HG02981 (cell line): ENCODE data around the gene GANC.
"Not testable (repeated sequence)": the region's sequence is repeated elsewhere in the genome, so short reads cannot be mapped to it uniquely, and the experiment has no call there.

Experiments used
- ATAC-seq: cut with Tn5 transposase; IDR thresholded peaks from one replicate; pipeline ENCODE4 v1.9.1; 2021; ENCODE audit warnings: mild to moderate bottlenecking, moderate library complexity; ENCODE audit not compliant: unreplicated experiment

Gene GANC

DNA sequence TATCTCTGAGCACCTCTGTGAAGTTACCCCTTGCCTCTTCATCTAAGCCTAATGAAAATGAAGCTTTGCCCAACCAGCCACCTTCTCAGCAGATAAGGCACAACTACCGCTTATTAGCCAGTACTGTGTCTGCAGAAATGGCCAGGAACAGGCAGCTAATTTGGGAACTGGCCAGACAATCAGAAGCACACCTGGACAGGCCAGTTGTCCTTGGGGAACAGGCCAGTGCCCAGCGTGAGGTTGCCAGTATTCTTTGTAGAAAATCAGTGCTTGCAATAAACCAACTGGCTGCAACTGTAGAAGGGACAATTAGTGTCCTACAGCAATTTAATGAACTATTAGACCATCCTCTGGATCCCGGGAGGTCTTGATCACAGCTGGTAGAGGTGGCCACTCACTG lies 10.7 kb downstream of the GANC start:
- no peak for ATAC-seq

DNA sequence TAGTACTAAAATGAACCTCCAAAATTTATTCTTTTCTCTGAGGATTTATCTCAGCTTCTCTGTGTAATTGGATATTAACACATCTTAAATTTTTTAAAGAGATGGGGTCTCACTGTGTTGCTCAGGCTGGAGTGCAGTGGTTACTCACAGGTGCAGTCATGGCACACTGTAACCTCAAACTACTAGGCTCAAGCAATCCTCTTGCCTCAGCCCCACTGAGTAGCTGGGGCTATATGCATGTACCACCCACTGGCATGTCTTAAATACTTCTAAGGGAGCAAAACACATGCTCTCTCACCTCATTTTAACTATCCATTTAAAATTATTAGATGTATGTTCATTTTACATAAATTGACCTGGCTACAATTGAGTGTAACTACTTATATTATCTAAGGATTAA lies 11.6 kb downstream of the GANC start:
- ATAC-seq = no peak

DNA sequence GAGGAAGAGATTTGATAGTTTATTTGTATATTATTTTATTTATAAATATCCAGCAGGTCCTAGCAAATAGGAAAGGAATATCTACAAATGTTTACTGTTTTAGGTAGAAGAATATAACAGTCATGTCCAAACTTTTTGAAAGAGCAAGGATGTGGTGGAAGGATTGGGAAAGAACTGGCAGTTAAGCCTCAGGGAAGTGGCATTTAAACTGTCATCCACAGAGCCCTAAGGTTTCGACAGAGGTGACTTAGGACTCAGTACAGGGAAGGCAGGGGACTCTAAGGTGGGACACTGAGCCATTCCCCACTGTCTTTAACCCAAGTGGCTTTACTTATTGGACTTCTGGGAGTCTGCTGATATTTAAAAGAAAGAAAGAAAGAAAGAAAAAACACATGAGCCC lies 12.0 kb downstream of the GANC start:
- no peak for ATAC-seq

DNA sequence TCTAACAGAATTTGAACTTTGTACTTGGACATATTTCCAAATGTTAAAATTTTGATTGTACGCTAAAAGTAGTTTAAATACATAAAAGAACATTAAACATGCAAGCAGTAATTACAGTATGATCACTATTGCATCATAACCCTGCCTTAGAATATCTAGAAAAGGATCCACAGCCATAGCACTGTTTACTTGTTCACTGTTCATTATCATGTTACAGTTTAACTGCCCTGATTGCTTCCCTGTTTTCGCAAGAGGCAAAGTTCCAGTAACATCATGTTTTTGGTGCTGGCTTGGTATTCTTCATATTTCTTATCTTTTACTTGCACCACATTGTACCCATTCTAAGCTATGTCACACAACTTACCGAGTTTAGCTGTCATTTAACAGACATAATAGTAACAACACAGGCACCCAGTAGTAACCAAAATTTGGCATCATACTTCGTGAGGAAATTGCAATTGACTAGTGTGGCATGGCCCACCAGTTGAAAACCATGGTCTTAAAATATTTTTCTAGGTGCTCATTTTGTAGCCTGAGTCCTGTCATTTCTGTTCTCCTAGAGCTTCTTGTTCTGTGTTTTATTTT lies 13.5 kb downstream of the GANC start:
- ATAC-seq = no peak

DNA sequence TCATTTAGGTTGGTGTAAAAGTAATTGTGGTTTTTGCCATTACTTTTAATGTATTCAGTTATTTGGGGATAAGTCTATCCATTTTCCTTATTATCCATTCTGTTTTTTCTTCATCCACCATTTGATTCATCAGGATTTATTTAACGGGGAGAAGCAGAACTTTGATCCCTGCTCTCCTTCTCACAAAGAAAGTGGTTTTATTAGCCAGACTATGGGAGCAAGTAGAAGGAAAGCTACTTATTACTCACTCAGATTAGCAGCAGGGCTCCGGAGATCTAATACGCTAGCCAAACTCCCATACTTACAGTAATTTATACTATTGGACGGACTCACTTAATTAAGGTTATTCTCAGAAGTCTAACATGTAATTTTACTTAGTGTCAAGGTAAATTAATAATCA lies 14.9 kb downstream of the GANC start:
- ATAC-seq = no peak

DNA sequence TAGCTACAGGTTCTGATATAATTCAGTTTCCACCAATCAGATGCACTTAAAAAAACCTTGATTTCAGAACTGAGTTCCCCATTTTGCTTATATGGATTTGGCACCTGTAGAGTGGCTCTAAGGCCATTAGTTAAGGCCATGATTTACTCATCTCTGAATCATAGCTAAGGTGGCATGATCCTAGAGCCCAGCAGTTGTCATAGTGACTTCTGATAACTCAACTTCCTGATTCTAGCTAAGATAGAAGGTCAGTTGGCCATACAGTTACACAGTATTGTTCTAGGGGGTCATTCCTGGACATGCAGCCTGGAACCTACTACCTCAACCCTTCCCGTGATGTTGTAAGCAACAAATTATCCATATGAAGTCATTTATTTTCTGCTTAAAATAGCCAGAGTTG lies 16.2 kb downstream of the GANC start:
- no peak for ATAC-seq

DNA sequence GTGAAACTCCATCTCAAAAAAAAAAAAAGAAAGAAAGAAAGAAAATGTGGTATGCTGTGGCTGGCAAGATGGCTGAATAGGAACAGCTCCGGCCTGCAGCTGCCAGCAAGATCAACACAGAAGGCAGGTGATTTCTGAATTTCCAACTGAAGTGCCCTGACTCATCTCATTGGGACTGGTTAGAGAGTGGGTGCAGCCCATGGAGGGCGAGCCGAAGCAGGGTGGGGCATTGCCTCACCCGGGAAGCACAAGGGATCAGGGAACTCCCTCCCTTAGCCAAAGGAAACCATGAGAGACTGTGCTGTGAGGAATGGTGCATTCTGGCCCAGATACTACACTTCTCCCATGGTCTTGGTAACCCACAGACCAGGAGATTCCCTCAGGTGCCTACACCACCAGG lies 28.0 kb downstream of the GANC start:
- not testable (repeated sequence) for ATAC-seq

DNA sequence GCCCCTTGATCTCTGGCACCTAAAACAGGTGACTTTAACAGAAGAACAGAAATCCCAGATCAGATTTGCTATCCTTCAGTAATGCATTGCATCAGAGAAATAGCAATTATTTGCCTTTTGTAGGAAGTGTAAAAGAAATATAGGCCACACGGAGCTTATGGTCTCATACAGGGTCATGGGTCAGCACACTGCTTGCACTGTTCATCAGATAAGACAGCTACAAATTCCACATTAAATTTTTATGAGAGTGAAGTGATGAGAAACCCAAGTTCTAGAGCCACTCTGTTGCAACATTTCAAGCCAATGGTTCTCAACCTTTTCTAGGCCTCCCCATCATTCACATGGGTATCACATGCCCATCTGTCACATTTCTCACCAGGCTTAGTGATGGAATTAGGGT lies 33.7 kb downstream of the GANC start:
- no peak for ATAC-seq

DNA sequence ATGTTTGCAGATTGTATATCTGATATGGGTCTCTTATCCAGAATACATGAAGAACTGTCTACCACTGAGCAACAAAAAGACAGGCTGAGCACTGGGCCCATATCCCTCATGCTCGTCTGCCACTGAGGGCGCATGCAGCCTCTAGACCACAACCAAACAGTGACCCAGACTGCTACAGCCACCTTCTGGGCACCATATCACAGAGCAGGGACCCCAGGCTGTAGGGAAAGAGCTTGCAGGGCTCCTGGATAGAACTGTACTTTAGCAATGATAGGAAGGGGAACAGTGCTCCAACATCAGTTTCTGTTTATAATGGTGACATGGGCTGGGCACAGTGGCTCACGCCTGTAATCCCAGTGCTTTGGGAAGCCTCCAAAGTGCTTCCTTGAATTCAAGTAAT lies 40.5 kb downstream of the GANC start:
- no peak for ATAC-seq

DNA sequence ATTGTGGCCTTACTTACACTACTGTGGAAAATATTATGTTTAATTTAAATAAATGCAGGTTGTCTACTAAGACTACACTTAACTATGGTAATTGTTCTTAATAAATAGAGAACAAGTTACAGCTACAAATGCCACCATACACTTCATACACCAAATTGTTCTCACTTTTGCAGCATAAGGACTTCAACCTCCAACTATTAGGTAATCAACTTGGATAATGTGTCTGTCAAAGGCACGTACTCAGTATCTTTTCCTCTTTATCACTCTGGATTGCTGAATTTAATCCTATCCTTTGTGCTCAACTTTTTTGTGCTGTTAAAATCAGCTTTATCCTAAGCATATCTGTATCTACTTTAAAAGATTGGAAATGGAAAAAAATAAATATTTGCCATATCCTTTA lies 41.8 kb downstream of the GANC start:
- no peak for ATAC-seq

DNA sequence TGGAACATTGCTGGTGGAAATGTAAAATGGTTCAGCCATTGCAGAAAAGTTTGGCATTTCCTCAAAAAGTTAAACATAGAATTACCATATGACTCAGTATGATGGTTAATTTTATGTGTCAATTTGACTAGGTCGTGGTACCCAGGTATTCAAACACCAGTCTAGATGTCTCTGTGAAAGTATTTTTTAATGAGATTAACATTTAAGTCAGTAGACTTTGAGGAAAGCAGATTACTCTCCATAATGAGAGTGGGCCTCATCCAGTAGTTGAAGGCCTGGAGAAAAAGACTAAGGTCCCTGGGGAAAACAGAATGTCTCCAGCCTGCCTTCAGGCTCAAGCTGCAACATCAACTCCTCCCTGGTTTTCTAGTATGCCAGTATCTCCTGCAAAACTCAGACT lies 42.5 kb downstream of the GANC start:
- ATAC-seq = no peak

DNA sequence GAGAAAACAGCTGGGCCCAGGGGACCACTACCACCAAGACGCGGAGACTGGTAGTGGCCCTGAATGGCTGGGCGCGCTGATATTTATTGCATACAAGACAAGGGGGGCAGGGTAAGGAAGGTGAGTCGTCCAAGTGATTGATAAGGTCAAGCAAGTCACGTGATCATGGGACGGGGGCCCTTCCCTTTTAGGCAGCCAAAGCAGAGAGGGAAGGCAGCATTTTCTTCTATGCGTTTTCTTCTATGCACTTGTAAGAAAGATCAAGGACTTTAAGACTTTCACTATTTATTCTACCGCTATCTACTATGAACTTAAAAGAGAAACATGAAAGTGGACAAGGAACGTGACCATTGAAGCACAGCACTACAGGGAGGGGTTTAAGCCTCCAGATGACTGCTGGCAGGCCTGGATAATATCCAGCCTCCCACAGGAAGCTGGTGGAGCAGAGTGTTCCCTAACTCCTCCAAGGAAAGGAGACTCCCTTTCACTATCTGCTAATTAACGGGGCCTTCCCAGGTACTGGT lies 43.3 kb downstream of the GANC start:
- not testable (repeated sequence) for ATAC-seq

DNA sequence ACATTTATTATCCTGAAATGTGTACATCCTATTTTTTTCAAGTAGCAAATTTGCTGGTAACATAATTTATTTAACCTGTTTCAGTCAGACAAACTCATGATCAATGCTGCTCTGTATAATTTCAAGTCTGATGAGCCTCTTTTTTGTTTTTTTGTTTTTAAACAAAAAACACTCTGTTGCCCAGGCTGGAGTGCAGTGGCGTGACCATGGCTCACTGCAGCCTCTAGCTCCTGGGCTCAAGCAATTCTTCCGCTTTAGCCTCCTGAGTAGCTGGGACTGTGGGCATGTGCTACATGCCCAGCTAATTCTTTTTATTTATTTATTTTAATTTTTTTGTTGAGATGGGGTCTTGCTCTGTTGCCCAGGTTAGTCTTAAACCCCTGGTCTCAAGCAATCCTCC lies 46.2 kb downstream of the GANC start:
- no peak for ATAC-seq

DNA sequence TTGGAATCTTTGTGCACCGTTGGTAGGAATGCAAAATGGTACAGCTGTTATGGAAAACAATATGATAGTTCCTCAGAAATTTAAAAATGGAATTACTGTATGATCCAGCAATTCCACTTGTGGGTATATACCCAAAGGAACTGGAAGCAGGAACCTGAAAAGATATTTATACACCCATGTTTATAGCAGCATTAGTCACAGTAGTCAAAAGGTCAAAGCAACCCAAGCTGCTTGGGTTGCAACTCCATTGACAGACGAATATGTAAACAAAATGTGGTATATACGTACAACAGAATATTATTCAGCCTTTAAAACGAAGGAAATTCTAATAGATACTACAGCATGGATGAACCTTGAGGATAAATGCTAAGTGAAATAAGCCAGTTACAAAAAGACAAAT lies 51.3 kb downstream of the GANC start:
- no peak for ATAC-seq

DNA sequence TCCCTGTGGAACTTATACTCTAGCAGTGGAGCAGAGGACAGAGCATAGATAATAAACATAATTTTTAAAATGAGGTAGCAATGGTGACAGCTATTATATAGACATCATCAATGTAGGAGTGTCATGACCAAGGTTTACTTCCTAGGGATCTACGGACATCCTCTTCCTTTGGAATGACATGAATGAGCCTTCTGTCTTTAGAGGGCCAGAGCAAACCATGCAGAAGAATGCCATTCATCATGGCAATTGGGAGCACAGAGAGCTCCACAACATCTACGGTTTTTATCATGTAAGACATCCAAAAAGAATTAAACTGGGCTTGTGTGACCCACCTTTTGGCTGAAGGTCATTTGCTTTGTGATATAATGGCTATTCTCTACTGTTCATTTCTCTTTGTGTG lies 56.2 kb downstream of the GANC start:
- no peak for ATAC-seq

DNA sequence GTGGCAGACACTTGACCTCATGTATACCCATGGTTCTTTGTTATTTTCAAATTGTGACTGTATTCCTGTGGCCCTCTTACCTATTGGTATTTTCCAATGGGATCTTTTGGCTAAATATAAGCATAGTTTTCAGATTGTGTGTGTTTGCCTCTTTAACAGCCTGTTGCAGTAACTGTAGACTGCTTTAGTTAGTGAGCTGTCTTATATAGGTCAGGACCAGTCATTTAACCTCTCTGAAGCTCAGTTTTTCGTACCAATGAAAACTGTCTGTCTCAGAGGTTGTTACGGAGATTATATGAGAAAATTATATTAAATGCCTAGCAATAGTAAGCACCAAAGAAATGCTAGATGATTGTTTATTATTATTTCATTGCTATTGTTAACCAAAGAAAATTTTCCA lies 57.0 kb downstream of the GANC start:
- ATAC-seq = no peak

DNA sequence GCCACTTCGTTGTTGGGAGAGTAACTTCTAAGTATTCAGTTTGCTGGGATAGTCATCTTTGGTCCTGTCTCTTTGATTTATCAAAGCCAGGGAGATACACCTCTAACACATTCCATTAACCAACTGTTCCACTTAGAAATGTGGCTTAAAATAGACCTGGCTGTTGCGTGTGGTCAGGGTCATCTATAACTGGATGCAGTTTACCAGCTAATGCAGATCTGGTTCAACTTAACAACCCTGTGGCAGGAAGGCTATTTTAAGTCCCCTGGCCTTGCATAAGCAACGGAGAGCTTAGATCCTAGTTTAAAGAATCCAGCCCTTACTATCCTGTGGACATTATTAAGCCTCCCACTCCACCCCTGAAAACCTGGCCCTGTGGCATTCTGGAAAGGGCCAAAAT lies 58.2 kb downstream of the GANC start:
- ATAC-seq = no peak

DNA sequence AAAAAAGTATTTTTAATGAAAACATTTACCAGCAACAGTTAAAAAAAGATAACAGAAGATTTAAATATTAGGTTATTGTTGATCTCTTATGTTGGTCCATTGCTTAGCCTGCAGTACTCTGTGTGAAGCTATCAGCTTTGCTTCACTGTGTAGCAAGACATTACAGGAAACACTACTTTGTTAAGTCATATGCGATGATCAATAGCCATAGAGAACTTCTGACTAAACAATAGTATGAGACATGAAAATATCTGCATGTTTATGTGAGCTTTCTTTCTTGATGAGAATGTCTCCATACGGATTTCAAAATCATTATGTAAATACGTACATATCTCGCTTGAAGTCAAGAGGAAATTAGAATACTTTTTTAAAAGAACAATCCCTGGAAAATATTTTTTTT lies 59.3 kb downstream of the GANC start:
- ATAC-seq = no peak

DNA sequence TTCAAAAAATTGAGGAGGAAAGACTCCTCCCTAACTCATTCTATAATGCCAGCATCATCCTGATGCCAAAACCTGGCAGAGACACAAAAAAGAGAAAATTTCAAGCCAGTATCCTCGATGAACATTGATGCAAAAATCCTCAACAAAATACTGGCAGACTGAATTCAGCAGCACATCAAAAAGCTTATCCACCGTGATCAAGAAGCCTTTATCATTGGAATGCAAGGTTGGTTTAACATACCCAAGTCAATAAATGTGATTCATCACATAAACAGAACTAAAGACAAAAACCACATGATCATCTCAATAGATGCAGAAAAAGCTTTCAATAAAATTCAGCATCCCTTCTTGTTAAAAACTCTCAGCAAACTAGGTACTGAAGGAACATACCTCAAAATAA lies 62.1 kb downstream of the GANC start:
- ATAC-seq = no peak

DNA sequence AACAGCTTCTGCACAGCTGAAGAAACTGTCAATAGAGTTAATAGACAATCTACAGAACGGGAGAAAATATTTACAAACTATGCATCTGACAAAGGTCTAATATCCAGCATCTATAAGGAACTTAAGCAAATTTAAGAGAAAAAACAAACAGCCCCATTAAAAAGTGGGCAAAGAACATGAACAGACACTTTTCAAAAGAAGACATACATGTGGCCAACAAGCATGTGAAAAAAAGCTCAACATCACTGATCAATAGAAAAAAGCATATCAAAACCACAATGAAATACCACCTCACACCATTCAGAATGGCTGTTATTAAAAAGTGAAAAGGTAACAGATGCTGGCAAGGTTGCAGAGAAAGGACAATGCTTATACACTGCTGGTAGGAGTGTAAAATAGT lies 63.6 kb downstream of the GANC start:
- not testable (repeated sequence) for ATAC-seq

DNA sequence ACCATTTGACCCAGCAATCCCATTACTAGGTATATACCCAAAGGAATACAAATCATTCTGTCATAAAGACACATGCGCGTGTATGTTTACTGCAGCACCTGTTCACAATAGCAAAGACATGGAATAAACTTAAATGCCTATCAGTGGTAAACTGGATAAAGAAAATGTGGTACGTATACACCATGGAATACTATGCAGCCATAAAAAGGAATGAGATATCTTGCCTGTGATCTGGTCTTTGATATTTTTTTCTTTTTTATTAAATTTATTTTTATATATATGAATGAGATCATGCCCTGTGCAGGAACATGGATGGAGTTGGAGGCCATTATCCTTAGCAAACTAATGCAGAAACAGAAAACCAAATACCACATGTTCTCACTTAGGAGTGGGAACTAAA lies 64.1 kb downstream of the GANC start:
- not testable (repeated sequence) for ATAC-seq

DNA sequence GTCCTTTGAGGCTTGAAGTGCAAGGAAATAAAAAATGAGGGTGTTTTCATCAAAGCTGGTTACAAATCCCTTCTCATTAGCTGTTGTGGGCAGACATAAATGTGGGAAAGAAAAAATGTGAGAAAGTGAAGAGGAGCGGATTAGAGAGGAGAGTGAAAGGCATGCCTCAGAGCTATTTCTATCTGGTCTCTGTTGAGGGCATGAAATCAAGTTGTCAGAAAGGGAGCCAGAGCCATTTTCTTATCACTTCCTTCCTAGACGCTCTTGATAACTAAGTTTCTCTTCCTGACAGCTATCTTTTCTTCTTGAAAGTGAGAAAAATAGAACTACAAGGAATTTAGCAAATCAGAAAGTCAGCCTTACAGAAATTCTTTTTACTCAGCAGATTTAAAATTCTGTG lies 65.5 kb downstream of the GANC start:
- no peak for ATAC-seq

DNA sequence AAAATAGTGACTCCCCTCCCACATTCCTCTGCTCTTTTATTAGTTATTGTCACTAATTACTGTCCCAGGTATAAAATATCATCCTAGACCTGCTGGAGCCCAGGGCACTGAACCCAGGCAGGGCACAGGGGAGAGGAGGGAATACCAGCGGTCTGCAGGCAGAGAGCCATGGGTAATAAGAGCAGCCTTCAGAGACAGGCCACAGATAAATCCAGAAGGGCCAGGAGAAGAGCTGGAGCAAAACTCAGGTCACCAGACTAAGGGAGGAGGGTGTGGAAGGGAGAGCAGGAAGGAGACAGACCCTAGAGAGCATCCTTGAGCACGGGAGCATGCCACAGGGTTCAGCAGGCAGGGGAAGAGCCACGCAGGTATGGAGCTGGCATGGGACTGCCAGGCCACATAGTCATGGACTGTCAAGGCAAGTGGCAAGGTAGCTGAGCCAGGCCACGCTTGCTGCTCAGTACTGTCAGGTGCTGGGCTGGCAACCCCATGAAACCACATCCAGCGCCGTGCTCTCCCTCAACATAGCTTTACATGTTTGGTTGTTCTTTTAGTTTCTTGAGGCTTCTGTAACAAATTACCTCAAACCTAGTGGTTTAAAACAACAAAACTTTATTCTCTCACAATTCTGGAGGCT lies 70.7 kb downstream of the GANC start:
- no peak for ATAC-seq
